PC-3 (cell line): Measurements from ENCODE around the gene HOXC13. TPM values are rescaled to one million over a fixed set of nuclear protein-coding genes. Genes with fewer than 3 reads are reported as not detected.
A peak's percentile ranks its signal among the peaks of the same experiment; 100 is the strongest.

Experiments used
- ATAC-seq: fragments of 200-7000 bp; cut with Tn5 transposase; 2 replicates; pipeline ENCODE4 v1.9.1; 2020; ENCODE audit warnings: mild to moderate bottlenecking, moderate library complexity
- BruUV-seq: library from RNA; stranded (reverse); fragments of 400-500 nt; replicated peaks from 2 replicates; lab custom pipeline; 2021; lab: Mats Ljungman, UMichigan
- CTCF ChIA-PET: fragments of 300-600 bp; sonication (Branson Sonifier 250); formaldehyde crosslinking; loops from one replicate; lab custom pipeline; 2022; ENCODE audit warnings: antibody characterized with exemption; lab: Charles Lee
- POLR2A ChIA-PET: fragments of 300-600 bp; sonication (Branson Sonifier 250); formaldehyde crosslinking; loops from one replicate; lab custom pipeline; 2022; ENCODE audit warnings: antibody characterized with exemption; ENCODE audit not compliant: unreplicated experiment; lab: Charles Lee
- DNase-seq: peaks from one replicate; pipeline ENCODE4 v3.0.0-alpha.2; 2015
- H2AFZ ChIP-seq: fragments of 300-600 bp; sonication (generic); 2 replicates; pipeline ENCODE4 v1.6.0; 2016; ENCODE audit warnings: antibody characterized with exemption, low read length
- H3F3A ChIP-seq: fragments of 300-600 bp; sonication (generic); one replicate; pipeline ENCODE4 v1.6.0; 2017; ENCODE audit warnings: antibody characterized with exemption, low read length, control low read depth, mild to moderate bottlenecking; ENCODE audit not compliant: unreplicated experiment
- H3K27ac ChIP-seq: fragments of 300-600 bp; sonication (generic); 2 replicates; pipeline ENCODE4 v1.5.1; 2016; ENCODE audit warnings: mild to moderate bottlenecking, low read length
- H3K27me3 ChIP-seq: fragments of 300-600 bp; sonication (generic); 2 replicates; pipeline ENCODE4 v1.6.1; 2016; ENCODE audit warnings: low read length, mixed read lengths
- H3K36me3 ChIP-seq: fragments of 300-600 bp; sonication (generic); 2 replicates; pipeline ENCODE4 v1.6.1; 2016; ENCODE audit warnings: low read depth, mixed run types, low read length, mixed read lengths
- H3K4me1 ChIP-seq: fragments of 300-600 bp; sonication (generic); 2 replicates; pipeline ENCODE4 v1.5.1; 2016; ENCODE audit warnings: low read length; ENCODE audit not compliant: insufficient read depth
- H3K4me2 ChIP-seq: fragments of 300-600 bp; sonication (generic); 2 replicates; pipeline ENCODE4 v1.6.0; 2016; ENCODE audit warnings: low read length
- H3K4me3 ChIP-seq: fragments of 300-600 bp; sonication (generic); 2 replicates; pipeline ENCODE4 v1.5.1; 2016; ENCODE audit warnings: mild to moderate bottlenecking, low read length, mixed read lengths
- H3K79me2 ChIP-seq: fragments of 300-600 bp; sonication (generic); 2 replicates; pipeline ENCODE4 v1.6.1; 2017; ENCODE audit warnings: low read length, mixed read lengths
- H3K9ac ChIP-seq: fragments of 300-600 bp; sonication (generic); 2 replicates; pipeline ENCODE4 v1.6.0; 2016; ENCODE audit warnings: mild to moderate bottlenecking, low read length
- H3K9me2 ChIP-seq: fragments of 300-600 bp; sonication (generic); replicated peaks from 2 replicates; pipeline ENCODE4 v1.6.1; 2016; ENCODE audit warnings: mixed run types, low read length, mixed read lengths
- H3K9me3 ChIP-seq: fragments of 300-600 bp; sonication (generic); 2 replicates; pipeline ENCODE4 v1.6.1; 2016; ENCODE audit warnings: low read length, mixed read lengths
- H4K20me1 ChIP-seq: fragments of 300-600 bp; sonication (generic); 2 replicates; pipeline ENCODE4 v1.6.1; 2016; ENCODE audit warnings: low read length, mixed read lengths
- EZH2 ChIP-seq: fragments of 300-600 bp; sonication (generic); IDR thresholded peaks from one replicate; pipeline ENCODE4 v1.6.1; 2017; ENCODE audit warnings: antibody characterized with exemption, mild to moderate bottlenecking, low read length; ENCODE audit not compliant: unreplicated experiment
- EZH2phosphoT487 ChIP-seq: fragments of 300-600 bp; sonication (generic); IDR thresholded peaks from 2 replicates; pipeline ENCODE4 v1.6.1; 2018; ENCODE audit warnings: mild to moderate bottlenecking, antibody characterized with exemption, low read length, borderline replicate concordance
- intact Hi-C: fragments of 100-400 bp; cut with micrococcal nuclease; formaldehyde crosslinking; loops from 2 replicates; pipeline ENCODE4 v1.9.0; 2023
- total RNA-seq: library from RNA; depleted of rRNA; stranded (reverse); fragments of >200 nt; gene quantifications from 2 replicates; pipeline ENCODE4 v1.2.3, GENCODE V29; 2014
- TF ChIP-seq, protein P1 (sequence below): fragments of 300-600 bp; sonication (generic); conservative IDR thresholded peaks from 2 replicates; pipeline ENCODE4 v1.5.1; 2017; ENCODE audit warnings: antibody characterized with exemption, low read depth, mild to moderate bottlenecking, low read length

The HOXC13 gene
- total RNA-seq, 1 experiment from 2014 or later = 9.0 TPM

DNA sequence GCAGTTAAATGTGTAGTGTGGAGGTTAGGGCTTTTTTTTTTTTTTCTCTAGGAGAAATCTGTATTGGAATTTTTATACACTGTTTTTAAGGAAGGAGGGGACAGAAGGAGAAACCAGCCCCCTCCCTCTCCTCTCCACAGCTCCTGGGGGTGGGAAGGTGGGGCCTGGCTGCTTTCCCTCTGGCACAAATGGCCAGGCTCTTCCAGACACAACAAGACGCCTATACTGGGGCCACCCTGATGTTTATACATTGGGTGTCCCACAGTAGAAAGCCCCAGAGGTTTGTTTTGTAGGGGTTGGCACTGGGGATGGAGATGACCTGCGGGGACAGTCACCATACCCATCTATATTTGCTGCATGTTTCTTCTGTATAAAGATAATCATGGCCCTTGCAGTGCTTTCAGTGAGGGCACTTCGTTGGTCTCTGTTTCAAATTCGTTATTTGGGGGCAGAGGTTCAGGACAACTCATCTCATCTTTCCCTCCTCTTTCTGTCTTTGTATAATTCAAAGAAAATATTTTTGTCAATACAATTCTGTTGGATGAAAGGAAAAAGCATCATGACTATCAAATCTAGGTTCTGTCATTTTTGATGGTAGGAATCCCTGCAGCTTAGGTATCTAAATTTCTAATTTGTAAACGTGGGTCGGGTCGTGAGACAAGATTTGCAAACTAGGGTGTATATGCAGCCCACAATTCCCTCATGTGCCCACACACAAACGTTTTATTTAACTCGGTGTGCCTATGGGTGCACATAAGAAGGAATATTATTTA, 38.4 kb downstream of the HOXC13 start:
- Histone ChIP-seq H2AFZ (no peak overlapping the region), H3K27me3 (no peaks in the 10 kb centered on the region), H3K79me2 (no peaks in the 10 kb centered on the region), H3K4me2 (peak overlapping the region; percentile 79), H3F3A (no peaks in the 10 kb centered on the region), H3K4me3 (no peak overlapping the region), H3K9me3 (no peaks in the 10 kb centered on the region), H3K9ac (no peak overlapping the region), H4K20me1 (no peaks in the 10 kb centered on the region), H3K4me1 (peaks cover 32% of the 10 kb centered on the region), H3K36me3 (no peaks in the 10 kb centered on the region), H3K27ac (no peak overlapping the region), H3K9me2 (no peaks in the 10 kb centered on the region)
- TF ChIP-seq, protein P1, sequence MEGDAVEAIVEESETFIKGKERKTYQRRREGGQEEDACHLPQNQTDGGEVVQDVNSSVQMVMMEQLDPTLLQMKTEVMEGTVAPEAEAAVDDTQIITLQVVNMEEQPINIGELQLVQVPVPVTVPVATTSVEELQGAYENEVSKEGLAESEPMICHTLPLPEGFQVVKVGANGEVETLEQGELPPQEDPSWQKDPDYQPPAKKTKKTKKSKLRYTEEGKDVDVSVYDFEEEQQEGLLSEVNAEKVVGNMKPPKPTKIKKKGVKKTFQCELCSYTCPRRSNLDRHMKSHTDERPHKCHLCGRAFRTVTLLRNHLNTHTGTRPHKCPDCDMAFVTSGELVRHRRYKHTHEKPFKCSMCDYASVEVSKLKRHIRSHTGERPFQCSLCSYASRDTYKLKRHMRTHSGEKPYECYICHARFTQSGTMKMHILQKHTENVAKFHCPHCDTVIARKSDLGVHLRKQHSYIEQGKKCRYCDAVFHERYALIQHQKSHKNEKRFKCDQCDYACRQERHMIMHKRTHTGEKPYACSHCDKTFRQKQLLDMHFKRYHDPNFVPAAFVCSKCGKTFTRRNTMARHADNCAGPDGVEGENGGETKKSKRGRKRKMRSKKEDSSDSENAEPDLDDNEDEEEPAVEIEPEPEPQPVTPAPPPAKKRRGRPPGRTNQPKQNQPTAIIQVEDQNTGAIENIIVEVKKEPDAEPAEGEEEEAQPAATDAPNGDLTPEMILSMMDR = no peak
- TF ChIP-seq EZH2phosphoT487 (no peak), EZH2 (no peak)
- DNase-seq (no peak), ATAC-seq (no peak)
- intact Hi-C loops = no loop called here
- ChIA-PET CTCF (interaction anchor here (0.7 kb wide), 1 partner anchor 13 kb away, joined by 5 read pairs; no protein-coding TSS in a partner anchor), POLR2A (no interaction called here)
- BruUV-seq = no TSS peak

DNA sequence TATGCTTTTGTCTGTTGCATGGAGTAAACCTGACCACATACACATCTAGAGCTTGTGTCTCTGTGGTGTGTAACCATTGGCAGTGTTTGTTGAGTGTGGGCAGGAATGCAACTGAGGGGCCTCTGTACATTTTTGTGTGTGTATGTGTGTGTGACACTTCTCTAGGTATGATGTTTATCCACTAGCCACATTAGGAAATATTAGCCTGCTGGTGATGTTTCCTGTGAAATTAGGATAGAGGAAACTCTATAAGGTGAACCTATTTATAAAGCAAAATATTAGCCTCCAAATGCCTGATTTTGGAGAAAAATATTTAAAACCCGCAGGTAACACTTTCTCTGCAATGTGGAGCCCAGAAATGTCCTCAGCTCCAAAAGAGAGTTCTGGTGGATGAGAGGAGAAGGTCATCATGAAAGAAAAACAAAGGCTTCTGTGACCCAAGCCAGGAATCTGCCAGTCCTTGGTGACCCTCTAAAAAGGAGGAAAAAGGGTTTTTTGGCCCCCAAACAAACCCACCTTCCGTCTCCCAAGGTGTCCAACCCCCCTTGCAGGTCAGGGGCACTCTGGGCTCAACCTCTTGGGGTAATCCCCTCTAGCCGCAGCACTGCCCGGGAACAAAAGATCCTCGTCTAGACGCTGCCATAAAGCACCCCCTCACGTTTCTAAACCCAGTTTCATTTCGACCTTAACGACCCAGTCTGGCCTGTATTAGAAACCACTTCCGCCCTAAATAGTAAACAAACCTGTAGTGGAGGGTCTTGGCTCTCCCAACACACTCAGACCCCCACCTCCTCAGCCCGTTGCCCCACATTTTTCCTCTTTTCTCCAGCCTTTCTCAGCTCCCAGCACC, 39.2 kb downstream of the HOXC13 start:
- Histone ChIP-seq H3F3A (no peaks in the 10 kb centered on the region), H2AFZ (peak overlapping the region; percentile 69), H3K27me3 (no peaks in the 10 kb centered on the region), H3K27ac (no peak overlapping the region), H3K9me2 (no peaks in the 10 kb centered on the region), H3K9me3 (no peaks in the 10 kb centered on the region), H4K20me1 (no peaks in the 10 kb centered on the region), H3K4me2 (peak overlapping the region; percentile 79), H3K4me1 (peaks cover 24% of the 10 kb centered on the region), H3K4me3 (peak overlapping the region; percentile 59), H3K36me3 (no peaks in the 10 kb centered on the region), H3K79me2 (no peaks in the 10 kb centered on the region), H3K9ac (no peak overlapping the region)
- no TSS peak for BruUV-seq
- ChIA-PET POLR2A (no interaction called here), CTCF (no interaction called here)
- ATAC-seq (no peak), DNase-seq (peak; percentile 14)
- intact Hi-C loops = loop anchor here (2.0 kb wide), 1 partner anchor 207 kb away; no protein-coding TSS in a partner anchor
- no peak for TF ChIP-seq EZH2
